GM12878 (cell line): Measurements from ENCODE around the gene ZNF644. TPM values are rescaled to one million over a fixed set of nuclear protein-coding genes. Genes with fewer than 3 reads are reported as not detected.

Experiments used
- BCL11A ChIP-seq: IDR thresholded peaks from 2 replicates; pipeline ENCODE4 v1.6.1; 2011; ENCODE audit warnings: low read depth, low read length
- CHD4 ChIP-seq: fragments of 200-600 bp; sonication (generic); IDR thresholded peaks from 2 replicates; pipeline ENCODE4 v1.6.1; 2016; ENCODE audit warnings: mild to moderate bottlenecking
- MEF2A ChIP-seq: IDR thresholded peaks from 2 replicates; pipeline ENCODE4 v1.6.1; 2011; ENCODE audit warnings: low read depth, mild to moderate bottlenecking, low read length, moderate library complexity; ENCODE audit not compliant: insufficient read depth
- SMAD1 ChIP-seq: fragments of 450-650 bp; IDR thresholded peaks from 2 replicates; pipeline ENCODE4 v1.6.1; 2018; ENCODE audit warnings: mild to moderate bottlenecking, low read depth; ENCODE audit not compliant: partially characterized antibody
- TBL1XR1 ChIP-seq: IDR thresholded peaks from 2 replicates; pipeline ENCODE4 v1.6.1; 2012; ENCODE audit warnings: low read depth, low read length, improper control_type of control experiment
- polyA plus RNA-seq, 11 experiments: library from polyadenylated mRNA; depleted of rRNA in 4 of 11; unstranded in 6 of 11; stranded (reverse) in 5 of 11; fragments of >200 nt; fragmentation: Nextera tagmentation in 4 of 11; fragmentation: Illumina TruSeq in 1 of 11; extraction: Ambion mirVana in 4 of 11; extraction: Trizol in 1 of 11; gene quantifications; 1 replicate in 1 of 11; 2 replicates in 10 of 11; pipeline versions ENCODE4 v1.2.1 to v1.2.3, GENCODE V29; 2011 to 2016; ENCODE audit warnings: inconsistent platforms in 2 of 11, missing spikeins in 2 of 11, low read depth in 1 of 11
- total RNA-seq, 4 experiments: library from RNA; depleted of rRNA in 3 of 4; stranded (reverse); fragments of >200 nt in 3 of 4; fragmentation: Illumina TruSeq in 1 of 4; extraction: Trizol in 1 of 4; gene quantifications; 2 replicates each; pipeline versions ENCODE4 v1.2.1 to v1.2.3, GENCODE V29; 2013 to 2021
- TF ChIP-seq, protein P1 (sequence below): fragments of 450-650 bp; IDR thresholded peaks from 2 replicates; pipeline ENCODE4 v1.6.1; 2017; ENCODE audit warnings: mild to moderate bottlenecking
- TF ChIP-seq, protein P2 (sequence below): IDR thresholded peaks from 2 replicates; pipeline ENCODE4 v1.6.1; 2012; ENCODE audit warnings: low read length, inconsistent platforms
- TF ChIP-seq, protein P3 (sequence below): fragments of 450-650 bp; IDR thresholded peaks from 2 replicates; pipeline ENCODE4 v1.6.1; 2017; ENCODE audit warnings: mild to moderate bottlenecking, moderate library complexity

The ZNF644 gene
- total and polyA plus RNA-seq, 10 of the 15 experiments (the other 5 are each of a cell fraction or from before 2014, with no cell fraction given) = 17.7 to 55.3 (median 29.5) TPM

DNA sequence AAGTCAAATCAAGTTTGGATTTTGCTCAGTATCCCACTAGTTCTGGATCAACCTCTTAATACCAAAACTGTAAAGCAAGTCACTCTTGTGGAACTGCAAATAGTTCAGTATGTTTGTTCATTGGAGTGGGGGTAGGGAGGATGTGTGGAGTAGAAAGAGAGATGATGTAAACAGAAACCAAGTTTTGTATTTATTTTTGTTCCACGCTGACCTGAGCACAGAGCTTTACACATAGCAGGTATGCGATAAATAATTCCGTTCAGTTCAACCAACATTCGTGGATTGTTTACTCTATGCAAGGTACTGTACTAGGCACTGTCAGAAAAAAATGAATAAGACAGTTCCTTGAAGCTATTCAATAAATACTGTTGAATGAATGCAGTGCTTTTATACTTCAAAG, 4.5 kb upstream of the ZNF644 start (continued):
- TF ChIP-seq, protein P1, sequence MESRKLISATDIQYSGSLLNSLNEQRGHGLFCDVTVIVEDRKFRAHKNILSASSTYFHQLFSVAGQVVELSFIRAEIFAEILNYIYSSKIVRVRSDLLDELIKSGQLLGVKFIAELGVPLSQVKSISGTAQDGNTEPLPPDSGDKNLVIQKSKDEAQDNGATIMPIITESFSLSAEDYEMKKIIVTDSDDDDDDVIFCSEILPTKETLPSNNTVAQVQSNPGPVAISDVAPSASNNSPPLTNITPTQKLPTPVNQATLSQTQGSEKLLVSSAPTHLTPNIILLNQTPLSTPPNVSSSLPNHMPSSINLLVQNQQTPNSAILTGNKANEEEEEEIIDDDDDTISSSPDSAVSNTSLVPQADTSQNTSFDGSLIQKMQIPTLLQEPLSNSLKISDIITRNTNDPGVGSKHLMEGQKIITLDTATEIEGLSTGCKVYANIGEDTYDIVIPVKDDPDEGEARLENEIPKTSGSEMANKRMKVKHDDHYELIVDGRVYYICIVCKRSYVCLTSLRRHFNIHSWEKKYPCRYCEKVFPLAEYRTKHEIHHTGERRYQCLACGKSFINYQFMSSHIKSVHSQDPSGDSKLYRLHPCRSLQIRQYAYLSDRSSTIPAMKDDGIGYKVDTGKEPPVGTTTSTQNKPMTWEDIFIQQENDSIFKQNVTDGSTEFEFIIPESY = no peak
- TF ChIP-seq TBL1XR1 (0 out of 2 replicates have a peak, but pooled peaks have one; percentile 23), SMAD1 (no peak), CHD4 (no peak), MEF2A (no peak), BCL11A (no peak)
- TF ChIP-seq, protein P2, sequence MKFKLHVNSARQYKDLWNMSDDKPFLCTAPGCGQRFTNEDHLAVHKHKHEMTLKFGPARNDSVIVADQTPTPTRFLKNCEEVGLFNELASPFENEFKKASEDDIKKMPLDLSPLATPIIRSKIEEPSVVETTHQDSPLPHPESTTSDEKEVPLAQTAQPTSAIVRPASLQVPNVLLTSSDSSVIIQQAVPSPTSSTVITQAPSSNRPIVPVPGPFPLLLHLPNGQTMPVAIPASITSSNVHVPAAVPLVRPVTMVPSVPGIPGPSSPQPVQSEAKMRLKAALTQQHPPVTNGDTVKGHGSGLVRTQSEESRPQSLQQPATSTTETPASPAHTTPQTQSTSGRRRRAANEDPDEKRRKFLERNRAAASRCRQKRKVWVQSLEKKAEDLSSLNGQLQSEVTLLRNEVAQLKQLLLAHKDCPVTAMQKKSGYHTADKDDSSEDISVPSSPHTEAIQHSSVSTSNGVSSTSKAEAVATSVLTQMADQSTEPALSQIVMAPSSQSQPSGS = peak; percentile 46; the same call in 1 of the 2 replicates
- TF ChIP-seq, protein P3, sequence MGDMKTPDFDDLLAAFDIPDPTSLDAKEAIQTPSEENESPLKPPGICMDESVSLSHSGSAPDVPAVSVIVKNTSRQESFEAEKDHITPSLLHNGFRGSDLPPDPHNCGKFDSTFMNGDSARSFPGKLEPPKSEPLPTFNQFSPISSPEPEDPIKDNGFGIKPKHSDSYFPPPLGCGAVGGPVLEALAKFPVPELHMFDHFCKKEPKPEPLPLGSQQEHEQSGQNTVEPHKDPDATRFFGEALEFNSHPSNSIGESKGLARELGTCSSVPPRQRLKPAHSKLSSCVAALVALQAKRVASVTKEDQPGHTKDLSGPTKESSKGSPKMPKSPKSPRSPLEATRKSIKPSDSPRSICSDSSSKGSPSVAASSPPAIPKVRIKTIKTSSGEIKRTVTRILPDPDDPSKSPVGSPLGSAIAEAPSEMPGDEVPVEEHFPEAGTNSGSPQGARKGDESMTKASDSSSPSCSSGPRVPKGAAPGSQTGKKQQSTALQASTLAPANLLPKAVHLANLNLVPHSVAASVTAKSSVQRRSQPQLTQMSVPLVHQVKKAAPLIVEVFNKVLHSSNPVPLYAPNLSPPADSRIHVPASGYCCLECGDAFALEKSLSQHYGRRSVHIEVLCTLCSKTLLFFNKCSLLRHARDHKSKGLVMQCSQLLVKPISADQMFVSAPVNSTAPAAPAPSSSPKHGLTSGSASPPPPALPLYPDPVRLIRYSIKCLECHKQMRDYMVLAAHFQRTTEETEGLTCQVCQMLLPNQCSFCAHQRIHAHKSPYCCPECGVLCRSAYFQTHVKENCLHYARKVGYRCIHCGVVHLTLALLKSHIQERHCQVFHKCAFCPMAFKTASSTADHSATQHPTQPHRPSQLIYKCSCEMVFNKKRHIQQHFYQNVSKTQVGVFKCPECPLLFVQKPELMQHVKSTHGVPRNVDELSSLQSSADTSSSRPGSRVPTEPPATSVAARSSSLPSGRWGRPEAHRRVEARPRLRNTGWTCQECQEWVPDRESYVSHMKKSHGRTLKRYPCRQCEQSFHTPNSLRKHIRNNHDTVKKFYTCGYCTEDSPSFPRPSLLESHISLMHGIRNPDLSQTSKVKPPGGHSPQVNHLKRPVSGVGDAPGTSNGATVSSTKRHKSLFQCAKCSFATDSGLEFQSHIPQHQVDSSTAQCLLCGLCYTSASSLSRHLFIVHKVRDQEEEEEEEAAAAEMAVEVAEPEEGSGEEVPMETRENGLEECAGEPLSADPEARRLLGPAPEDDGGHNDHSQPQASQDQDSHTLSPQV = no peak
